Neural cell (in vitro differentiated cells): Measurements from ENCODE around the gene PARVA. TPM values are rescaled to one million over a fixed set of nuclear protein-coding genes. Genes with fewer than 3 reads are reported as not detected.

Experiments used
- H2AFZ ChIP-seq: fragments of 200-600, 300-800 bp; sonication (generic), shearing (Covaris generic); 2 replicates; pipeline ENCODE4 v1.6.0; 2014; ENCODE audit warnings: low read depth, mild to moderate bottlenecking, antibody characterized with exemption, low read length, moderate library complexity
- H3F3A ChIP-seq: fragments of 200-600 bp; shearing (Covaris generic); 2 replicates; pipeline ENCODE4 v1.6.1; 2016; ENCODE audit warnings: mild to moderate bottlenecking, moderate library complexity, mixed read lengths, antibody characterized with exemption, low read length; ENCODE audit not compliant: insufficient read depth, poor library complexity, severe bottlenecking
- H3K27ac ChIP-seq: fragments of 200-600, 300-800 bp; sonication (generic), shearing (Covaris generic); 2 replicates; pipeline ENCODE4 v1.5.1; 2014; ENCODE audit warnings: mild to moderate bottlenecking, low read length, moderate library complexity
- H3K27me3 ChIP-seq: fragments of 300-800, 200-600 bp; sonication (generic), shearing (Covaris generic); 2 replicates; pipeline ENCODE4 v1.6.0; 2014; ENCODE audit warnings: mild to moderate bottlenecking, low read depth, low read length, moderate library complexity; ENCODE audit not compliant: insufficient read depth
- H3K36me3 ChIP-seq: fragments of 300-800, 200-600 bp; sonication (generic), shearing (Covaris generic); 2 replicates; pipeline ENCODE4 v1.5.1; 2014; ENCODE audit warnings: mild to moderate bottlenecking, antibody characterized with exemption, low read length, moderate library complexity; ENCODE audit not compliant: insufficient read depth
- H3K4me2 ChIP-seq: fragments of 300-800, 200-600 bp; sonication (generic), shearing (Covaris generic); 2 replicates; pipeline ENCODE4 v1.6.0; 2014; ENCODE audit warnings: mild to moderate bottlenecking, low read length
- H3K4me3 ChIP-seq: fragments of 300-800, 200-600 bp; sonication (generic), shearing (Covaris generic); 2 replicates; pipeline ENCODE4 v1.5.1; 2014; ENCODE audit warnings: mild to moderate bottlenecking, low read length, moderate library complexity
- H3K79me2 ChIP-seq: fragments of 200-600 bp; shearing (Covaris generic); replicated peaks from 2 replicates; pipeline ENCODE4 v1.6.0; 2014; ENCODE audit warnings: mild to moderate bottlenecking, low read length, moderate library complexity; ENCODE audit not compliant: insufficient read depth
- H3K9ac ChIP-seq: fragments of 300-800, 200-600 bp; sonication (generic), shearing (Covaris generic); 2 replicates; pipeline ENCODE4 v1.6.1; 2016; ENCODE audit warnings: mild to moderate bottlenecking, low read length, mixed read lengths
- H3K9me2 ChIP-seq: fragments of 200-600 bp; shearing (Covaris generic); 2 replicates; pipeline ENCODE4 v1.6.1; 2016; ENCODE audit warnings: mild to moderate bottlenecking, low read length, mixed read lengths; ENCODE audit not compliant: insufficient read depth
- H3K9me3 ChIP-seq: fragments of 200-600, 300-800 bp; sonication (generic), shearing (Covaris generic); 2 replicates; pipeline ENCODE4 v1.6.1; 2016; ENCODE audit warnings: mild to moderate bottlenecking, mixed run types, low read length, moderate library complexity, mixed read lengths
- H4K20me1 ChIP-seq: fragments of 200-600 bp; shearing (Covaris generic); 2 replicates; pipeline ENCODE4 v1.6.1; 2016; ENCODE audit warnings: mild to moderate bottlenecking, mixed run types; ENCODE audit not compliant: insufficient read depth
- EP300 ChIP-seq: fragments of 450-650 bp; conservative IDR thresholded peaks from 2 replicates; pipeline ENCODE4 v1.6.1; 2014; ENCODE audit warnings: antibody characterized with exemption, mild to moderate bottlenecking, moderate library complexity; ENCODE audit not compliant: poor library complexity, severe bottlenecking
- EZH2 ChIP-seq: fragments of 200-600, 300-800 bp; shearing (Covaris generic), sonication (generic); IDR thresholded peaks from 2 replicates; pipeline ENCODE4 v1.6.1; 2014; ENCODE audit warnings: antibody characterized with exemption, low read length, borderline replicate concordance, mild to moderate bottlenecking; ENCODE audit not compliant: insufficient read depth, poor library complexity, severe bottlenecking
- MXI1 ChIP-seq: fragments of 450-650 bp; conservative IDR thresholded peaks from 2 replicates; pipeline ENCODE4 v1.6.1; 2014; ENCODE audit warnings: antibody characterized with exemption, mild to moderate bottlenecking; ENCODE audit not compliant: poor library complexity, severe bottlenecking
- POLR2AphosphoS5 ChIP-seq: IDR thresholded peaks from 2 replicates; pipeline ENCODE4 v1.6.1; 2012
- RAD21 ChIP-seq: fragments of 450-650 bp; conservative IDR thresholded peaks from 2 replicates; pipeline ENCODE4 v1.6.1; 2014; ENCODE audit warnings: antibody characterized with exemption, mild to moderate bottlenecking, moderate library complexity
- REST ChIP-seq: IDR thresholded peaks from 2 replicates; pipeline ENCODE4 v1.6.1; 2012; ENCODE audit warnings: borderline replicate concordance
- SMC3 ChIP-seq: fragments of 450-650 bp; conservative IDR thresholded peaks from 2 replicates; pipeline ENCODE4 v1.6.1; 2014; ENCODE audit warnings: antibody characterized with exemption, mild to moderate bottlenecking, moderate library complexity; ENCODE audit not compliant: poor library complexity
- TAF1 ChIP-seq: IDR thresholded peaks from 2 replicates; pipeline ENCODE4 v1.6.1; 2012; ENCODE audit warnings: low read depth
- polyA plus RNA-seq: library from polyadenylated mRNA; depleted of rRNA; stranded (reverse); fragments of >200 nt; gene quantifications from 2 replicates; pipeline ENCODE4 v1.2.3, GENCODE V29; 2014
- TF ChIP-seq, protein P1 (sequence below): fragments of 450-650 bp; IDR thresholded peaks from 2 replicates; pipeline ENCODE4 v1.5.1; 2014; ENCODE audit warnings: antibody characterized with exemption, mild to moderate bottlenecking, moderate library complexity; ENCODE audit not compliant: poor library complexity, severe bottlenecking

The PARVA gene
- polyA plus RNA-seq, 1 donor from 2014 or later = 0.94 TPM

- no peaks in the 10 kb centered on the region for H3K9me3 ChIP-seq
- H3K4me3 ChIP-seq = no peak overlapping the region
- no peaks in the 10 kb centered on the region for H3K9me2 ChIP-seq
- no peaks in the 10 kb centered on the region for H3K79me2 ChIP-seq
- H3K27me3 ChIP-seq = no peaks in the 10 kb centered on the region
- H3K4me2 ChIP-seq = no peak overlapping the region
- no peaks in the 10 kb centered on the region for H4K20me1 ChIP-seq
- TF ChIP-seq MXI1 (no peak), EP300 (no peak), SMC3 (no peak), POLR2AphosphoS5 (no peak), EZH2 (no peak)
- H3K36me3 ChIP-seq = no peaks in the 10 kb centered on the region
- H3F3A ChIP-seq = no peaks in the 10 kb centered on the region
- H3K27ac ChIP-seq = no peak overlapping the region
- H3K9ac ChIP-seq = no peak overlapping the region
- no peak overlapping the region for H2AFZ ChIP-seq
Observed at GRCh38 chr11:12389676-12390657, 12.6 kb downstream of the PARVA start.

DNA sequence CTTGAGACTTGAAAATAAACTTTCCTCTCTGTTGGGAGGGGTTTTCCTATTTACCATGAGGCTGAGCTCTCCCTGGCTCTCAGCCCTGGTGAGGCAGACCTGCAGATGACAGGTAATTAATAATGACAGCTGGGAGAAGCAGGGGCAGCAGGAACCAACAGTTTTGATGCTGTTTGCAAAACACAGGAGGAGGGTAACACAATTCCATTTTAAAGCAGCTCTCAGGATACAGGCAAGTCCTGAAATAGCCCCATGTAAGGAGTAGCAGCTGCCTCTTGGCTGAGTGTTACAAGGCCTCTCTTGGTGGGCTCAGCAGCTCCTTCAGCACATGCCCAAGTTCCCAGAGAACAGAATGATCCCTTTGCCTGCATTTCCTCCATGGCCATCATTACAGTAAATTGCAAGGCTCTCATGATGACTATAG is 13.3 kb downstream of the PARVA start:
- H3K9me2 ChIP-seq = no peaks in the 10 kb centered on the region
- H3F3A ChIP-seq = no peaks in the 10 kb centered on the region
- no peak overlapping the region for H3K4me3 ChIP-seq
- TF ChIP-seq REST (no peak), SMC3 (no peak), EP300 (no peak), MXI1 (no peak), RAD21 (no peak), POLR2AphosphoS5 (no peak), EZH2 (no peak), TAF1 (no peak)
- TF ChIP-seq, protein P1, sequence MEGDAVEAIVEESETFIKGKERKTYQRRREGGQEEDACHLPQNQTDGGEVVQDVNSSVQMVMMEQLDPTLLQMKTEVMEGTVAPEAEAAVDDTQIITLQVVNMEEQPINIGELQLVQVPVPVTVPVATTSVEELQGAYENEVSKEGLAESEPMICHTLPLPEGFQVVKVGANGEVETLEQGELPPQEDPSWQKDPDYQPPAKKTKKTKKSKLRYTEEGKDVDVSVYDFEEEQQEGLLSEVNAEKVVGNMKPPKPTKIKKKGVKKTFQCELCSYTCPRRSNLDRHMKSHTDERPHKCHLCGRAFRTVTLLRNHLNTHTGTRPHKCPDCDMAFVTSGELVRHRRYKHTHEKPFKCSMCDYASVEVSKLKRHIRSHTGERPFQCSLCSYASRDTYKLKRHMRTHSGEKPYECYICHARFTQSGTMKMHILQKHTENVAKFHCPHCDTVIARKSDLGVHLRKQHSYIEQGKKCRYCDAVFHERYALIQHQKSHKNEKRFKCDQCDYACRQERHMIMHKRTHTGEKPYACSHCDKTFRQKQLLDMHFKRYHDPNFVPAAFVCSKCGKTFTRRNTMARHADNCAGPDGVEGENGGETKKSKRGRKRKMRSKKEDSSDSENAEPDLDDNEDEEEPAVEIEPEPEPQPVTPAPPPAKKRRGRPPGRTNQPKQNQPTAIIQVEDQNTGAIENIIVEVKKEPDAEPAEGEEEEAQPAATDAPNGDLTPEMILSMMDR = no peak
- H3K9me3 ChIP-seq = no peaks in the 10 kb centered on the region
- H3K36me3 ChIP-seq = no peaks in the 10 kb centered on the region
- no peak overlapping the region for H3K4me2 ChIP-seq
- H3K27ac ChIP-seq = no peak overlapping the region
- H2AFZ ChIP-seq = no peak overlapping the region
- H3K9ac ChIP-seq = no peak overlapping the region
- no peaks in the 10 kb centered on the region for H3K27me3 ChIP-seq
- H3K79me2 ChIP-seq = no peaks in the 10 kb centered on the region
- H4K20me1 ChIP-seq = no peaks in the 10 kb centered on the region
